PC-3 (cell line): ENCODE results near the gene MTFR1L. TPM values are rescaled to one million over a fixed set of nuclear protein-coding genes. Genes with fewer than 3 reads are reported as not detected.

ENCODE experiments used
- ATAC-seq: fragments of 200-7000 bp; cut with Tn5 transposase; 2 replicates; pipeline ENCODE4 v1.9.1; 2020; ENCODE audit warnings: mild to moderate bottlenecking, moderate library complexity
- BruUV-seq: library from RNA; stranded (reverse); fragments of 400-500 nt; replicated peaks from 2 replicates; lab custom pipeline; 2021; lab: Mats Ljungman, UMichigan
- CTCF ChIA-PET: fragments of 300-600 bp; sonication (Branson Sonifier 250); formaldehyde crosslinking; loops from one replicate; lab custom pipeline; 2022; ENCODE audit warnings: antibody characterized with exemption; lab: Charles Lee
- POLR2A ChIA-PET: fragments of 300-600 bp; sonication (Branson Sonifier 250); formaldehyde crosslinking; loops from one replicate; lab custom pipeline; 2022; ENCODE audit warnings: antibody characterized with exemption; ENCODE audit not compliant: unreplicated experiment; lab: Charles Lee
- DNase-seq: peaks from one replicate; pipeline ENCODE4 v3.0.0-alpha.2; 2015
- H2AFZ ChIP-seq: fragments of 300-600 bp; sonication (generic); 2 replicates; pipeline ENCODE4 v1.6.0; 2016; ENCODE audit warnings: antibody characterized with exemption, low read length
- H3F3A ChIP-seq: fragments of 300-600 bp; sonication (generic); one replicate; pipeline ENCODE4 v1.6.0; 2017; ENCODE audit warnings: antibody characterized with exemption, low read length, control low read depth, mild to moderate bottlenecking; ENCODE audit not compliant: unreplicated experiment
- H3K27ac ChIP-seq: fragments of 300-600 bp; sonication (generic); 2 replicates; pipeline ENCODE4 v1.5.1; 2016; ENCODE audit warnings: mild to moderate bottlenecking, low read length
- H3K27me3 ChIP-seq: fragments of 300-600 bp; sonication (generic); 2 replicates; pipeline ENCODE4 v1.6.1; 2016; ENCODE audit warnings: low read length, mixed read lengths
- H3K36me3 ChIP-seq: fragments of 300-600 bp; sonication (generic); 2 replicates; pipeline ENCODE4 v1.6.1; 2016; ENCODE audit warnings: low read depth, mixed run types, low read length, mixed read lengths
- H3K4me1 ChIP-seq: fragments of 300-600 bp; sonication (generic); 2 replicates; pipeline ENCODE4 v1.5.1; 2016; ENCODE audit warnings: low read length; ENCODE audit not compliant: insufficient read depth
- H3K4me2 ChIP-seq: fragments of 300-600 bp; sonication (generic); 2 replicates; pipeline ENCODE4 v1.6.0; 2016; ENCODE audit warnings: low read length
- H3K4me3 ChIP-seq: fragments of 300-600 bp; sonication (generic); 2 replicates; pipeline ENCODE4 v1.5.1; 2016; ENCODE audit warnings: mild to moderate bottlenecking, low read length, mixed read lengths
- H3K79me2 ChIP-seq: fragments of 300-600 bp; sonication (generic); 2 replicates; pipeline ENCODE4 v1.6.1; 2017; ENCODE audit warnings: low read length, mixed read lengths
- H3K9ac ChIP-seq: fragments of 300-600 bp; sonication (generic); 2 replicates; pipeline ENCODE4 v1.6.0; 2016; ENCODE audit warnings: mild to moderate bottlenecking, low read length
- H3K9me2 ChIP-seq: fragments of 300-600 bp; sonication (generic); replicated peaks from 2 replicates; pipeline ENCODE4 v1.6.1; 2016; ENCODE audit warnings: mixed run types, low read length, mixed read lengths
- H3K9me3 ChIP-seq: fragments of 300-600 bp; sonication (generic); 2 replicates; pipeline ENCODE4 v1.6.1; 2016; ENCODE audit warnings: low read length, mixed read lengths
- H4K20me1 ChIP-seq: fragments of 300-600 bp; sonication (generic); 2 replicates; pipeline ENCODE4 v1.6.1; 2016; ENCODE audit warnings: low read length, mixed read lengths
- EZH2 ChIP-seq: fragments of 300-600 bp; sonication (generic); IDR thresholded peaks from one replicate; pipeline ENCODE4 v1.6.1; 2017; ENCODE audit warnings: antibody characterized with exemption, mild to moderate bottlenecking, low read length; ENCODE audit not compliant: unreplicated experiment
- EZH2phosphoT487 ChIP-seq: fragments of 300-600 bp; sonication (generic); IDR thresholded peaks from 2 replicates; pipeline ENCODE4 v1.6.1; 2018; ENCODE audit warnings: mild to moderate bottlenecking, antibody characterized with exemption, low read length, borderline replicate concordance
- intact Hi-C: fragments of 100-400 bp; cut with micrococcal nuclease; formaldehyde crosslinking; loops from 2 replicates; pipeline ENCODE4 v1.9.0; 2023
- total RNA-seq: library from RNA; depleted of rRNA; stranded (reverse); fragments of >200 nt; gene quantifications from 2 replicates; pipeline ENCODE4 v1.2.3, GENCODE V29; 2014
- TF ChIP-seq, protein P1 (sequence below): fragments of 300-600 bp; sonication (generic); conservative IDR thresholded peaks from 2 replicates; pipeline ENCODE4 v1.5.1; 2017; ENCODE audit warnings: antibody characterized with exemption, low read depth, mild to moderate bottlenecking, low read length

Gene MTFR1L
- total RNA-seq, 1 experiment from 2014 or later, result 35.6 TPM

- ATAC-seq, result no peak
- Histone ChIP-seq H3K27me3 (no peaks in the 10 kb centered on the region), H3K36me3 (0 out of 2 replicates have a peak, but pooled peaks cover 3% of the 10 kb centered on the region), H4K20me1 (peaks cover 4% of the 10 kb centered on the region; the same call in 1 of the 2 replicates), H3K4me1 (0 out of 2 replicates have a peak, but pooled peaks cover 4% of the 10 kb centered on the region), H3K9me3 (no peaks in the 10 kb centered on the region), H3K27ac (no peak overlapping the region), H3K9me2 (no peaks in the 10 kb centered on the region), H2AFZ (no peak overlapping the region), H3K9ac (no peak overlapping the region), H3K4me3 (no peak overlapping the region), H3K79me2 (peaks cover 94% of the 10 kb centered on the region), H3F3A (no peaks in the 10 kb centered on the region), H3K4me2 (no peak overlapping the region)
- TF ChIP-seq, protein P1, sequence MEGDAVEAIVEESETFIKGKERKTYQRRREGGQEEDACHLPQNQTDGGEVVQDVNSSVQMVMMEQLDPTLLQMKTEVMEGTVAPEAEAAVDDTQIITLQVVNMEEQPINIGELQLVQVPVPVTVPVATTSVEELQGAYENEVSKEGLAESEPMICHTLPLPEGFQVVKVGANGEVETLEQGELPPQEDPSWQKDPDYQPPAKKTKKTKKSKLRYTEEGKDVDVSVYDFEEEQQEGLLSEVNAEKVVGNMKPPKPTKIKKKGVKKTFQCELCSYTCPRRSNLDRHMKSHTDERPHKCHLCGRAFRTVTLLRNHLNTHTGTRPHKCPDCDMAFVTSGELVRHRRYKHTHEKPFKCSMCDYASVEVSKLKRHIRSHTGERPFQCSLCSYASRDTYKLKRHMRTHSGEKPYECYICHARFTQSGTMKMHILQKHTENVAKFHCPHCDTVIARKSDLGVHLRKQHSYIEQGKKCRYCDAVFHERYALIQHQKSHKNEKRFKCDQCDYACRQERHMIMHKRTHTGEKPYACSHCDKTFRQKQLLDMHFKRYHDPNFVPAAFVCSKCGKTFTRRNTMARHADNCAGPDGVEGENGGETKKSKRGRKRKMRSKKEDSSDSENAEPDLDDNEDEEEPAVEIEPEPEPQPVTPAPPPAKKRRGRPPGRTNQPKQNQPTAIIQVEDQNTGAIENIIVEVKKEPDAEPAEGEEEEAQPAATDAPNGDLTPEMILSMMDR, result no peak
- no peak for TF ChIP-seq EZH2phosphoT487
- no peak for TF ChIP-seq EZH2
- ChIA-PET POLR2A (no interaction called here), CTCF (no interaction called here)
- peak; percentile 27 for DNase-seq
- BruUV-seq, result no TSS peak
- intact Hi-C loops, result no loop called here
These were observed 34.8 kb downstream of the MTFR1L start for GRCh38 chr1:25854554-25854953.

DNA sequence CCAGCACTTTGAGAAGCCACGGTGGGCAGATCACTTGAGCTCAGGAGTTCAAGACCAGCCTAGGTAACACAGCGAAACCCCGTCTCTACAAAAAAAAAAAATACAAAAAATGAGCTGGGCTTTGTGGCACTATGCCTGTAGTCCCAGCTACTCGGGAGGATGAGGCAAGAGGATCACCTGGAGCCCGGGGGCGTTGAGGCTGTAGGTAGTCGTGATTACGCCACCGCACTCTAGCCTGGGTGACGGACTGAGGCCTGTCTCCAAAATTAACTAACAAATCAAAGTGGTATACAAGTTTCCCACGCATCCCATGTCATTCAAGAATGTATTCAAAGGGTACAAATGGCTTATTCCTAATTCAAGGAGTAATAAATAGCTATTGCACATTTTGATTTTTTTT, 37.1 kb downstream of the MTFR1L start:
- no peak for DNase-seq
- peaks cover 4% of the 10 kb centered on the region; the same call in 1 of the 2 replicates for H4K20me1 ChIP-seq
- ChIA-PET CTCF (no interaction called here), POLR2A (no interaction called here)
- no peak overlapping the region for H3K9ac ChIP-seq
- no TSS peak for BruUV-seq
- no peak overlapping the region for H3K4me2 ChIP-seq
- H3K4me1 ChIP-seq, result 0 out of 2 replicates have a peak, but pooled peaks cover 7% of the 10 kb centered on the region
- H3K27me3 ChIP-seq, result no peaks in the 10 kb centered on the region
- no peak for ATAC-seq
- TF ChIP-seq, protein P1, result no peak
- TF ChIP-seq EZH2 (no peak), EZH2phosphoT487 (no peak)
- H3K4me3 ChIP-seq, result no peak overlapping the region
- no peaks in the 10 kb centered on the region for H3F3A ChIP-seq
- peaks cover 72% of the 10 kb centered on the region for H3K79me2 ChIP-seq
- H2AFZ ChIP-seq, result no peak overlapping the region
- intact Hi-C loops, result no loop called here
- no peaks in the 10 kb centered on the region for H3K36me3 ChIP-seq
- no peak overlapping the region for H3K27ac ChIP-seq
- H3K9me2 ChIP-seq, result no peaks in the 10 kb centered on the region
- H3K9me3 ChIP-seq, result no peaks in the 10 kb centered on the region

- Histone ChIP-seq H3F3A (no peaks in the 10 kb centered on the region), H3K27me3 (no peaks in the 10 kb centered on the region), H3K79me2 (peaks cover 56% of the 10 kb centered on the region), H3K4me3 (peak overlapping the region; percentile 79), H3K4me2 (peak overlapping the region; percentile 85), H2AFZ (peak overlapping the region; percentile 67; the same call in 1 of the 2 replicates), H3K36me3 (no peaks in the 10 kb centered on the region), H3K27ac (no peak overlapping the region), H3K4me1 (0 out of 2 replicates have a peak, but pooled peaks cover 7% of the 10 kb centered on the region), H3K9ac (peak overlapping the region; percentile 89), H4K20me1 (peaks cover 4% of the 10 kb centered on the region; the same call in 1 of the 2 replicates), H3K9me2 (no peaks in the 10 kb centered on the region), H3K9me3 (no peaks in the 10 kb centered on the region)
- TF ChIP-seq EZH2phosphoT487, result no peak
- TF ChIP-seq, protein P1, result no peak
- no peak for TF ChIP-seq EZH2
- POLR2A ChIA-PET, result interaction anchor here (0.7 kb wide), 1 partner anchor 338 kb away, joined by 3 read pairs; no protein-coding TSS in a partner anchor
- peak; percentile 7; the same call in 1 of the 2 replicates for ATAC-seq
- CTCF ChIA-PET, result interaction anchor here (0.6 kb wide), 1 partner anchor 139 kb away, joined by 3 read pairs; the partner anchor contains the start of gene PAFAH2
- peak; percentile 8 for DNase-seq
- BruUV-seq, result TSS peak; percentile 39
- intact Hi-C loops, result no loop called here
These were observed 38.7 kb downstream of the MTFR1L start for GRCh38 chr1:25858494-25858893.
